HepG2 (cell line): ENCODE results near the gene TNP2. TPM values are rescaled to one million over a fixed set of nuclear protein-coding genes. Genes with fewer than 3 reads are reported as not detected.

Experiments used
- CBX1 ChIP-seq: IDR thresholded peaks from one replicate; pipeline ENCODE4 v1.6.1; 2016; ENCODE audit warnings: antibody characterized with exemption, low read depth
- CREM ChIP-seq, 2 experiments: sonication (generic) in 1 of 2; formaldehyde crosslinking in 1 of 2; IDR thresholded peaks; 2 replicates each; pipeline versions ENCODE4 v1.4.0 to v1.6.1; 2016 to 2020; ENCODE audit warnings: antibody characterized with exemption in 1 of 2, mild to moderate bottlenecking in 1 of 2, missing genetic modification reagents in 1 of 2
- MEF2D ChIP-seq: sonication (generic); formaldehyde crosslinking; IDR thresholded peaks from 2 replicates; pipeline ENCODE4 v1.5.1; 2020; ENCODE audit warnings: mild to moderate bottlenecking, missing genetic modification reagents
- NR2F2 ChIP-seq: IDR thresholded peaks from 2 replicates; pipeline ENCODE4 v1.6.1; 2012; ENCODE audit warnings: low read depth, inconsistent platforms, borderline replicate concordance
- PATZ1 ChIP-seq: sonication (generic); formaldehyde crosslinking; IDR thresholded peaks from 2 replicates; pipeline ENCODE4 v1.4.0; 2020; ENCODE audit warnings: missing genetic modification reagents
- REST ChIP-seq, 2 experiments: IDR thresholded peaks; 2 replicates each; pipeline ENCODE4 v1.6.1; 2011 to 2012; ENCODE audit warnings: low read length in 2 of 2, borderline replicate concordance in 1 of 2, low read depth in 1 of 2, mild to moderate bottlenecking in 1 of 2, moderate library complexity in 1 of 2
- RXRA ChIP-seq: sonication (generic); formaldehyde crosslinking; IDR thresholded peaks from 2 replicates; pipeline ENCODE4 v1.5.1; 2020; ENCODE audit warnings: missing genetic modification reagents
- ZNF205 ChIP-seq: IDR thresholded peaks from 2 replicates; pipeline ENCODE4 v1.6.1; 2018; ENCODE audit warnings: missing biosample characterization, missing genetic modification reagents
- ZNF230 ChIP-seq: sonication (generic); formaldehyde crosslinking; IDR thresholded peaks from 2 replicates; pipeline ENCODE4 v1.4.0; 2020; ENCODE audit warnings: mild to moderate bottlenecking, missing genetic modification reagents
- ZNF580 ChIP-seq: IDR thresholded peaks from 2 replicates; pipeline ENCODE4 v1.6.1; 2016; ENCODE audit warnings: low read depth, borderline replicate concordance
- ZNF609 ChIP-seq: sonication (generic); formaldehyde crosslinking; IDR thresholded peaks from 2 replicates; pipeline ENCODE4 v1.4.0; 2020; ENCODE audit warnings: mild to moderate bottlenecking, missing genetic modification reagents, borderline replicate concordance
- ZNF749 ChIP-seq: sonication (generic); formaldehyde crosslinking; IDR thresholded peaks from 2 replicates; pipeline ENCODE4 v1.8.0; 2022; ENCODE audit warnings: mild to moderate bottlenecking, missing genetic modification reagents, moderate library complexity, borderline replicate concordance
- ZSCAN9 ChIP-seq: IDR thresholded peaks from 2 replicates; pipeline ENCODE4 v1.6.1; 2016; ENCODE audit warnings: borderline replicate concordance
- polyA plus RNA-seq, 8 experiments: library from polyadenylated mRNA; depleted of rRNA in 3 of 8; stranded (reverse) in 7 of 8; unstranded in 1 of 8; fragments of >200 nt; fragmentation: Illumina TruSeq in 4 of 8; extraction: Trizol in 4 of 8; gene quantifications; 2 replicates each; pipeline versions ENCODE4 v1.2.1 to v1.2.3, GENCODE V29; 2011 to 2016; ENCODE audit warnings: low read depth in 4 of 8, missing spikeins in 1 of 8, mixed read lengths in 1 of 8; ENCODE audit not compliant: insufficient read depth in 1 of 8
- total RNA-seq, 5 experiments: library from RNA; depleted of rRNA; stranded (reverse); fragments of >200 nt; fragmentation: Illumina TruSeq; extraction: Trizol; gene quantifications; 2 replicates each; pipeline ENCODE4 v1.2.3, GENCODE V29; 2016; ENCODE audit warnings: low read depth in 1 of 5

Gene TNP2
- total and polyA plus RNA-seq, 2 of the 13 experiments (the other 11 are each of a cell fraction or from before 2014, with no cell fraction given): not detected

GRCh38 chr16:11280616-11281522, 11.7 kb upstream of the TNP2 start, which contains the start of gene PRM1 (continued):
- no peak for TF ChIP-seq ZNF609 (CRISPR knock-in tag)
- TF ChIP-seq MEF2D: 0 out of 2 replicates have a peak, but pooled peaks have one; percentile 57
- TF ChIP-seq ZSCAN9 (CRISPR knock-in tag): no peak
- peak; percentile 41; the same call in 1 of the 2 replicates for TF ChIP-seq RXRA (CRISPR knock-in tag)
- no peak for TF ChIP-seq CREM (IDR thresholded peaks at IDR 0.05)
- TF ChIP-seq CREM (CRISPR knock-in tag; IDR thresholded peaks at IDR 0.05): no peak
- TF ChIP-seq ZNF580 (CRISPR knock-in tag): no peak
- no peak for TF ChIP-seq PATZ1 (CRISPR knock-in tag)
- 0 out of 2 replicates have a peak, but pooled peaks have one; percentile 64 for TF ChIP-seq ZNF230 (CRISPR knock-in tag)
- no peak for TF ChIP-seq REST (IDR thresholded peaks at IDR 0.05; ENCODE audit: borderline replicate concordance in 1 of 2, low read depth in 1 of 2, low read length in 2 of 2)
- no peak for TF ChIP-seq ZNF205 (CRISPR knock-in tag)
- TF ChIP-seq NR2F2: no peak
- no peak for TF ChIP-seq CBX1
- TF ChIP-seq ZNF749: no peak
